ENCODE results near the gene MVD. TPM values are rescaled to one million over a fixed set of nuclear protein-coding genes. Genes with fewer than 3 reads are reported as not detected.

The MVD gene
- total RNA-seq: 10 to 100 TPM; 17.4 to 21.3 (median 19.0) TPM

DNA sequence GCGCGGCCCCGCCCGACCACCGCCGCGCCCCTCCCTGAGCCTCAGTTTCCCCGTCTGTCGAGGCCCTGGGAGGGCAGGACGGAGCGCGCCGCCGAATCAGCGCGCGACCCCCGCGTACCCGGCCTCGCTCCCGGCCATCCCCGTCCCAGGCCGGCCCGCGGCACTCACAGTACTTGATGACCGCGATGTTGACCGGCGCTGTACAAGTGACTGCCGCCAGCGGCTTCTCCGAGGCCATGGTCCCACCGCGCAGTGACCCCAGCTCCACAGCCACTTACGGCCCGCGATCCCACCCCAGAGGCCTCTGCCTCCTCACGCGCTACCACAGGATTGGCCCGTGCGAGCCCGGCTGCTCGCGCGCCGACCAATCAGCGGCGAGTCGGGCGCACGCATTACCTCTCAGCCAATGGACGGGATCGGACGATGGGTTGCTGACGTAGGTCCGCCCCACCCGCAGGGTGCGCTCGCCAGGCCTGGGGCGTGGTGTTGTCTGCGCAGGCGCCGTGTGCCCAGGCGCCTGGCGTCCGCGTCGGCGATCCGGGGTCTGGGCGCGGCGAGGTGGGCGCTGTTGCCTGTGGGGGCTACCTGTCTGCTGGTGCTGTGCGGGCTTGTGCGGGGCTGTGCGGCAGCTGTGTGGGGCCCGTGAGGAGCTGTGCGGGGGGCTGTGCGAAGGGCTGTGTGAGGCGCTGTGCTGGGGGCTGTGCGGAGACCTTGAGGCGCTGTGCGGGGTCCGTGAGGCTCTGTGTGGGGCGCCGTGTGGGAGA lies at the start of gene MVD:
Gene MVD (minus strand): TSS at position 249 of the 764 bp plus-strand sequence. CDS start 11 bp downstream, at position 238.
- Histone ChIP-seq H3K36me3 (no peaks in the 10 kb centered on the region), H3K27me3 (no peaks in the 10 kb centered on the region), H3K4me1 (no peaks in the 10 kb centered on the region), H3K4me3 (peak within 1 kb of the TSS; percentile 74 to 88 (median 88)), H3K27ac (peak within 1 kb of the TSS; percentile 78 to 80), H3K9me3 (no peaks in the 10 kb centered on the region)
- intact Hi-C loops (cut with DNase I; ENCODE audit: low total_unique reads): no loop called here
- peak; percentile 97 to 98 for DNase-seq (ENCODE audit: low spot score in 2 of 2)
- TF ChIP-seq POLR2A (IDR thresholded peaks at IDR 0.05) (no peak), POLR2AphosphoS5 (IDR thresholded peaks at IDR 0.05) (peak; percentile 34 to 68 (median 53)), CTCF (IDR thresholded peaks at IDR 0.05) (no peak)

- Histone ChIP-seq H3K4me3 (no peak overlapping the region), H3K36me3 (peaks cover 21% of the 10 kb centered on the region), H3K9me3 (no peaks in the 10 kb centered on the region), H3K27ac (no peak overlapping the region), H3K27me3 (no peaks in the 10 kb centered on the region), H3K4me1 (no peaks in the 10 kb centered on the region)
- DNase-seq (ENCODE audit: low spot score in 2 of 2): no peak
- TF ChIP-seq POLR2AphosphoS5 (IDR thresholded peaks at IDR 0.05): no peak
- no peak for TF ChIP-seq CTCF (IDR thresholded peaks at IDR 0.05)
- intact Hi-C loops (cut with DNase I; ENCODE audit: low total_unique reads): no loop called here
Observed at GRCh38 chr16:88712362-88712979, 49.6 kb upstream of the MVD start.

GRCh38 chr16:88711750-88712340 lies 49.0 kb upstream of the MVD start:
- Histone ChIP-seq H3K27me3 (no peaks in the 10 kb centered on the region), H3K4me1 (peaks cover 5 to 6% of the 10 kb centered on the region in 2 donors), H3K9me3 (no peaks in the 10 kb centered on the region), H3K27ac (no peak overlapping the region), H3K4me3 (no peak overlapping the region), H3K36me3 (peaks cover 19% of the 10 kb centered on the region)
- intact Hi-C loops (cut with DNase I; ENCODE audit: low total_unique reads): no loop called here
- TF ChIP-seq POLR2A (IDR thresholded peaks at IDR 0.05) (no peak), CTCF (IDR thresholded peaks at IDR 0.05) (no peak), POLR2AphosphoS5 (IDR thresholded peaks at IDR 0.05) (no peak)
- DNase-seq (ENCODE audit: low spot score in 2 of 2): no peak

DNA sequence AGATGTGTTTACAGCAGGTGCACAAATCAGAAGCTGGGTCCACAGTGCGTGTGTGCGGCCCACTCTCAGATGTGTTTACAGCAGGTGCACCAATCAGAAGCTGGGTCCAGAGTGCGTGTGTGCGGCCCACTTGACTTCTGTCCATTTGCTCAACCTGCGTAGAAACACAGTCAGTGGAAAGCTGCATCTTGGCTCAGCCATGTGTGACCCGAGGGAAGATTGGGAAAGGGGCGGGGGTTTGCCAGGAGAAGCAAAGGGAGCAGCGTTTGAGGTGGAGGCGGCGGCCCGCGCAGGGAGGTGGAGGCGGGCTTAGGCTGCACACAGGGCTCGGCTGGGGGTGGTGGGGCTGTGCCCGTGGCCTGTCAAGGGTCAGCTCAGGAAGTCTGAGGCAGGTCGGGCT lies 47.7 kb upstream of the MVD start:
- intact Hi-C loops (cut with DNase I; ENCODE audit: low total_unique reads): no loop called here
- H3K9me3 ChIP-seq: no peaks in the 10 kb centered on the region
- peaks cover 6% of the 10 kb centered on the region for H3K36me3 ChIP-seq
- peaks cover 6% of the 10 kb centered on the region in 2 donors for H3K4me1 ChIP-seq
- TF ChIP-seq POLR2A (IDR thresholded peaks at IDR 0.05) (no peak), POLR2AphosphoS5 (IDR thresholded peaks at IDR 0.05) (no peak), CTCF (IDR thresholded peaks at IDR 0.05) (no peak)
- no peak overlapping the region for H3K4me3 ChIP-seq
- no peak overlapping the region for H3K27ac ChIP-seq
- no peak for DNase-seq (ENCODE audit: low spot score in 2 of 2)
- H3K27me3 ChIP-seq: no peaks in the 10 kb centered on the region

Measured in breast epithelium (tissue), 4 donors.